ENCODE data around the gene RIMBP2.
A peak's percentile ranks its signal among the peaks of the same experiment; 100 is the strongest.

RIMBP2 gene

DNA sequence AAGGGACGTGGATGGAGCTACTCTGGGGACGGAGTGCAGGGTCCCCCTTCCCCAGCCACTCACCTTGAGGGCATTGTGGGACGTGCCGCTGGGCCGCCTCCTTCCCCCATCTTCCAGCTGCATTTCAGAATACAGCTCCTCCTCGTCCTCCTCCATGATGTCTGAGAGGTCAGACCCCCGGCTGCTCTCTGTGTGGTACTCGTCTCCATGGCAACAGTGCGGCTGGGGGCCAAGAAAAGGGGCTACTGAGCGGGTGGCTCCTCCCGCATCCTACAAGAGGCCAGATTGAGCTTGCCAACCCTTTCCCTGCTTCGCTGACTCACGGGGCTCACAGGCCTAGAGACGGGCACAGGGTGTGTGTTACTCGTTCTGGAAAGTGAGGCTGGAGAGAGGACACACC is 288.0 kb downstream of the RIMBP2 start:
- H3K4me3 ChIP-seq (ENCODE audit: low read depth, low read length): no peak overlapping the region
- DNase-seq (ENCODE audit: low read depth): no peak
- TF ChIP-seq, protein P1, sequence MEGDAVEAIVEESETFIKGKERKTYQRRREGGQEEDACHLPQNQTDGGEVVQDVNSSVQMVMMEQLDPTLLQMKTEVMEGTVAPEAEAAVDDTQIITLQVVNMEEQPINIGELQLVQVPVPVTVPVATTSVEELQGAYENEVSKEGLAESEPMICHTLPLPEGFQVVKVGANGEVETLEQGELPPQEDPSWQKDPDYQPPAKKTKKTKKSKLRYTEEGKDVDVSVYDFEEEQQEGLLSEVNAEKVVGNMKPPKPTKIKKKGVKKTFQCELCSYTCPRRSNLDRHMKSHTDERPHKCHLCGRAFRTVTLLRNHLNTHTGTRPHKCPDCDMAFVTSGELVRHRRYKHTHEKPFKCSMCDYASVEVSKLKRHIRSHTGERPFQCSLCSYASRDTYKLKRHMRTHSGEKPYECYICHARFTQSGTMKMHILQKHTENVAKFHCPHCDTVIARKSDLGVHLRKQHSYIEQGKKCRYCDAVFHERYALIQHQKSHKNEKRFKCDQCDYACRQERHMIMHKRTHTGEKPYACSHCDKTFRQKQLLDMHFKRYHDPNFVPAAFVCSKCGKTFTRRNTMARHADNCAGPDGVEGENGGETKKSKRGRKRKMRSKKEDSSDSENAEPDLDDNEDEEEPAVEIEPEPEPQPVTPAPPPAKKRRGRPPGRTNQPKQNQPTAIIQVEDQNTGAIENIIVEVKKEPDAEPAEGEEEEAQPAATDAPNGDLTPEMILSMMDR (IDR thresholded peaks at IDR 0.05; ENCODE audit: low read depth, low read length): no peak
- TF ChIP-seq POLR2A (IDR thresholded peaks at IDR 0.05; ENCODE audit: extremely low read depth, insufficient read length) (no peak), MYC (IDR thresholded peaks at IDR 0.05; ENCODE audit: low read depth, low read length) (no peak)
- TF ChIP-seq, protein P2, sequence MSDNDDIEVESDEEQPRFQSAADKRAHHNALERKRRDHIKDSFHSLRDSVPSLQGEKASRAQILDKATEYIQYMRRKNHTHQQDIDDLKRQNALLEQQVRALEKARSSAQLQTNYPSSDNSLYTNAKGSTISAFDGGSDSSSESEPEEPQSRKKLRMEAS (IDR thresholded peaks at IDR 0.05; ENCODE audit: low read depth, low read length): no peak

DNA sequence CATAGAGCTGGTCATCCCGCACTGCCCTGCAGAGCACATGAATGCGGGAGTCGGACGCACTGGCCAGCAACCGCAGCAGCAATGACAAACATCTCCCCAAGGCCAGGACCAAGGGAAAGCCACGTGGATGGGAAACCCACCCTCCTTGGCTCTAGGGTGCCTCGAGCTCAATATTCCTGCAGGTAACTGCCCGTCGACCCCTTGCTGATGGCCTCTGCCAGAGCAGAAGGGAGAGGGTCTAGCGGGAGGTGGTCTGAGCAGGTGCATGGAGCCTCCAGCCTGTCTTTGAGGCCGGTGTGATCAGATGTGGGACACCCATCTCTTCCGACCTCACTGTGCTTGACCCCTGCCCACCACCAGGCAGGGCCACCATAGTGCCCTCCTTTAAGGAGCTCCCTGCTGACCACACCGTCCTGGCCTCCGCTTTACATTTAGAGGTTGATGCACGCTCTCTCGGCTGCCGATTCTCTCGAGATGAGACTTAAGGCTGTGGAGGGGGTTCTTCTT is 288.7 kb downstream of the RIMBP2 start:
- H3K4me3 ChIP-seq (ENCODE audit: low read depth, low read length): no peak overlapping the region
- no peak for DNase-seq (ENCODE audit: low read depth)
- TF ChIP-seq, protein P2 (IDR thresholded peaks at IDR 0.05; ENCODE audit: low read depth, low read length): no peak
- TF ChIP-seq MYC (IDR thresholded peaks at IDR 0.05; ENCODE audit: low read depth, low read length) (no peak), POLR2A (IDR thresholded peaks at IDR 0.05; ENCODE audit: extremely low read depth, insufficient read length) (no peak)
- TF ChIP-seq, protein P1 (IDR thresholded peaks at IDR 0.05; ENCODE audit: low read depth, low read length): no peak

DNA sequence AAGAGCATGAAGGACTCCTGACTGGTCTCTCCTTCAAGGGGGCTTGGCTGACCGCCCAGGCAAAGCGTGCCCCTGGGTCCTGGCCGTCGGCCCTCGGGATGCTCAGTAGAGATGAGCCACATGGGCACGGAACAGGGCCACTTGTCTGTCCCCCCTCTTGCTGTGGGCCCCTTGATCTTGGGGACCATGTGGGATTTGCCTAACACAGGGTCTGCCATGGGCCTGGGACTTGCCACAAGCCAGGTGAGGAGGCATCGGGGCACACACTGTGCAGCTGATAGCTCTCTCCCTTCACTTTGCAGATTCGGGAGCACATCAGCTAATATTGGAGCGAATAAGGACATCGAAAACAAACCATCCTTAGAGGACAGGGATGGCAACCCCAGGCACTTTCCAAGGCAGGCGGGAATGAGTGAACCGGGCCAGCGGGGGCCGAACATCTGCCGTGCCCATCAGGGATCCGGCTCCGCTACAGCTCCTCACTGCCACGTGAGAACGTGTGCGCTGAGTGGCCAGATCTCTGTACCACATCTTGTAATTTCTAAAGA is 290.3 kb downstream of the RIMBP2 start:
- DNase-seq (ENCODE audit: low read depth): no peak
- TF ChIP-seq, protein P1 (IDR thresholded peaks at IDR 0.05; ENCODE audit: low read depth, low read length): no peak
- TF ChIP-seq POLR2A (IDR thresholded peaks at IDR 0.05; ENCODE audit: extremely low read depth, insufficient read length): no peak
- TF ChIP-seq MYC (IDR thresholded peaks at IDR 0.05; ENCODE audit: low read depth, low read length): no peak
- TF ChIP-seq, protein P2 (IDR thresholded peaks at IDR 0.05; ENCODE audit: low read depth, low read length): no peak
- no peak overlapping the region for H3K4me3 ChIP-seq (ENCODE audit: low read depth, low read length)

DNA sequence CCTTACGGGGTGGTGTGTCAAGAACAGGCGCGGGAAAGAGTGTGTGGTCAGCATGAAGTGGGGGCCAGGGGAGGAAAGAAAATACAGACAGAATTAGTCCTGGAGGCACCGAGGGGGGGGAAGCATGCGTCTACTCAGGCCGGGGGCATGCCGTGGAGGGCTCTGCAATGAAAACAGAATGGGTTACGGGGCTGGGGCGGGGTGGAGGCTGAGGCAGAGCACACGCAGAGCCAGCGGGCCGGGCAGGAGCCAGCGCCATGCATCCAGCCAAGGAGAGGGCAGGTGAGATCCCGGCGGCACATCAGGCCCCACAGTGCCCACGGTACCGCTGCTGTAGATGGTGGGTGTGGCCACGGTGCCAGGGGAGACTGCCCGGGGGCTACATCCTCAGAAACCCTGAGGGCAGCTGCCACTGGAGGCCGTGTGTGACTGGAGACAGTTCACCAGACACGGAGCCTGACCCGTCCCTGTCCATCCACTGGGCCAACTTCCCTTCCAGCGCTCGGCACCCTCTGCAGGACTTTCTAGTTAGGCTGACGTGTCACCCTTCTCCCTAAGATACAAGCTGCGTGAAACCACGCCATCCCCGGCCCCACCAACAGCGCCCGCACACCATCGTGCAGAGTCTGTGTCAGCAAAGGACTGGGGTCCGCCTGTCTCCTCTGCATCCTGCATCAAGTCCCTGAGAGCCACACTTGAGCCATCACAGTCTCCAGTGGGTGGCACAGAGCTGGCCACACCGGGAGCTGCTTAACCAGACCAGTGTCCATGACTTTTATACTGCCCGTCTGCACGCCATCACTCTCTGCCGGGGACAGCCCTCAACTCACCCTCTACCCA is 291.0 kb downstream of the RIMBP2 start:
- DNase-seq (ENCODE audit: low read depth): no peak
- TF ChIP-seq MYC (IDR thresholded peaks at IDR 0.05; ENCODE audit: low read depth, low read length): no peak
- no peak for TF ChIP-seq POLR2A (IDR thresholded peaks at IDR 0.05; ENCODE audit: extremely low read depth, insufficient read length)

DNA sequence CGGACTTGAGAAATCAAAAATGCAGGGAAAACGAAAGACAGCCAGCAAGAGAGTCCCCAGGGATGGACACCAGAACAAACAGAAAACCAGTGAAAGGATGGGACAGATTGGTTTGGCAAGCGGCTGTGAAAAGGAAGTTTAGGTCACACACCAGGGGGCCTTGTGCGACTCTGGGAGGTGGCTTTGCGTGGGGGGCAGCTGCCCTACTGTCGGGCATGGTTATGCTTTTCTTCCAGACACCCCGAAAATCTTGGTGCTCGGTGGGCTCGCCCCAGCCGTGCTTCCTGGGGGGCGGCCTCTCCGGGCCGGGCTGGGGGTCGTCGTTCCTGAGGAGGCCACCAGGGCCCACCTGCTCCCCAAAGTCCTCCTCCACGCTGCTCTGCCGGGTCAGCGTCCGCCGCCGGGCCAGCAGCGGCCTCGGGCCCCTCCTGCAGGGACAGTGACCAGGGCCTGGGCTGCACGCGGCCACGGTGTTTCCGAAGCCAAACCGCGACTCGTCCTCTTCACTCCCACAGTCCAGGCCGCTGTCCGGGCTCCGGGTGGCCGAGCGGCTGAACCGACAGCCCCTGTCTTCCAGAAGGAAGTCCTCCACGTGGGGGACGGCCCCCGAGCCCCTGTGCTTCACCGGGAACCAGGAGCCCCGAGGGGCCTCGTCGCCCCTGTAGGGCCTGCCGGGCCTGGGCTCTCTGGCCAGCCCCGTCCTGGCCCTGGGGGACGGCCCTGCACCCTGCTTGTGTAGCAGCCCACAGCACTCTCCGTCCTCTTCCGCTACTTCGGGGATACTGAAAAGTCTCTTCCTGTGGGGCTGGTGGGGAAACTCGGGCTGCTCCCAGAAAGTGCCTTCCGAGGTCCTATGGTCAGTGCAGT is 291.9 kb downstream of the RIMBP2 start:
- DNase-seq (ENCODE audit: low read depth): peak; percentile 22
- no peak overlapping the region for H3K4me3 ChIP-seq (ENCODE audit: low read depth, low read length)
- TF ChIP-seq, protein P2 (IDR thresholded peaks at IDR 0.05; ENCODE audit: low read depth, low read length): no peak
- no peak for TF ChIP-seq MYC (IDR thresholded peaks at IDR 0.05; ENCODE audit: low read depth, low read length)
- TF ChIP-seq, protein P1 (IDR thresholded peaks at IDR 0.05; ENCODE audit: low read depth, low read length): no peak
- no peak for TF ChIP-seq POLR2A (IDR thresholded peaks at IDR 0.05; ENCODE audit: extremely low read depth, insufficient read length)

More for the DNA sequence above, 291.0 kb downstream of the RIMBP2 start:
- no peak overlapping the region for H3K4me3 ChIP-seq (ENCODE audit: low read depth, low read length)
